Panc1 (cell line): Measurements from ENCODE around the gene CGB2.

Source experiments
- SIN3A ChIP-seq: IDR thresholded peaks from 2 replicates; pipeline ENCODE4 v1.6.1; 2012; ENCODE audit warnings: low read depth, mild to moderate bottlenecking, low read length, moderate library complexity, borderline replicate concordance; ENCODE audit not compliant: insufficient read depth
- TCF7L2 ChIP-seq: IDR thresholded peaks from 2 replicates; pipeline ENCODE4 v1.6.1; 2011; ENCODE audit warnings: mild to moderate bottlenecking, low read depth, low read length, inconsistent platforms
- TF ChIP-seq, protein P1 (sequence below): fragments of 450-650 bp; IDR thresholded peaks from 2 replicates; pipeline ENCODE4 v1.5.1; 2017; ENCODE audit warnings: mild to moderate bottlenecking

DNA sequence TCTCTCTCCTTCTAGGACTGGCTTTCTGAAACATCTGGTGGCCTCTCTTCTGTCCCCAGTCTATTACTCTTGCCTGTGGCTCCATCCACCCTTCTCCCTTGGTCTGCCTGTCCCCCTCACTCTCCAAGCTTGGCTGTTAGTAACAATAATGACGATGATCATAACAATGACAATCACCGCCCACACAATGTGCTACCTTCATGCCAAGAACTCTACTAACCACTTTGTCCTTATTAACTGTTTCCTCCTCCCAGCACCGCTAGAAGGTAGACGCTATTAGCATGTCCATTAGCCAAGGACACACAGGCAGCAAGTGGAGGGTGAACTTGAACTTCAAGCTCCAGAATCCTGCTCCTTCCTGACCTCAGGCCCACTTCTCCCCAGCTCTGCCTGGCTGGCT lies 41.3 kb upstream of the CGB2 start:
- TF ChIP-seq, protein P1, sequence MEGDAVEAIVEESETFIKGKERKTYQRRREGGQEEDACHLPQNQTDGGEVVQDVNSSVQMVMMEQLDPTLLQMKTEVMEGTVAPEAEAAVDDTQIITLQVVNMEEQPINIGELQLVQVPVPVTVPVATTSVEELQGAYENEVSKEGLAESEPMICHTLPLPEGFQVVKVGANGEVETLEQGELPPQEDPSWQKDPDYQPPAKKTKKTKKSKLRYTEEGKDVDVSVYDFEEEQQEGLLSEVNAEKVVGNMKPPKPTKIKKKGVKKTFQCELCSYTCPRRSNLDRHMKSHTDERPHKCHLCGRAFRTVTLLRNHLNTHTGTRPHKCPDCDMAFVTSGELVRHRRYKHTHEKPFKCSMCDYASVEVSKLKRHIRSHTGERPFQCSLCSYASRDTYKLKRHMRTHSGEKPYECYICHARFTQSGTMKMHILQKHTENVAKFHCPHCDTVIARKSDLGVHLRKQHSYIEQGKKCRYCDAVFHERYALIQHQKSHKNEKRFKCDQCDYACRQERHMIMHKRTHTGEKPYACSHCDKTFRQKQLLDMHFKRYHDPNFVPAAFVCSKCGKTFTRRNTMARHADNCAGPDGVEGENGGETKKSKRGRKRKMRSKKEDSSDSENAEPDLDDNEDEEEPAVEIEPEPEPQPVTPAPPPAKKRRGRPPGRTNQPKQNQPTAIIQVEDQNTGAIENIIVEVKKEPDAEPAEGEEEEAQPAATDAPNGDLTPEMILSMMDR = no peak
- TF ChIP-seq SIN3A (no peak), TCF7L2 (no peak)
